GM12878 (cell line): ENCODE results near the gene CYP2C8. TPM values are rescaled to one million over a fixed set of nuclear protein-coding genes. Genes with fewer than 3 reads are reported as not detected.

Experiments used
- ATAC-seq: fragments of 200-7000 bp; cut with Tn5 transposase; 3 replicates; pipeline ENCODE4 v1.9.1; 2020; ENCODE audit warnings: mild to moderate bottlenecking, moderate library complexity
- BruUV-seq: library from RNA; stranded (reverse); fragments of 400-500 nt; replicated peaks from 2 replicates; lab custom pipeline; 2021; lab: Mats Ljungman, UMichigan
- CTCF ChIA-PET: fragments of 300-600 bp; sonication (Branson Sonifier 250); formaldehyde crosslinking; extraction: SDS; loops from one replicate; lab custom pipeline; 2021; ENCODE audit warnings: inconsistent platforms; lab: Yijun Ruan, JAX
- POLR2A ChIA-PET: fragments of 350-600 bp; formaldehyde crosslinking; extraction: SDS; loops from one replicate; lab custom pipeline; 2021; ENCODE audit warnings: inconsistent platforms; lab: Charles Lee
- RAD21 ChIA-PET: fragments of 300-600 bp; sonication (Branson Sonifier 250); formaldehyde crosslinking; loops from one replicate; lab custom pipeline; 2023; ENCODE audit warnings: antibody characterized with exemption; ENCODE audit not compliant: unreplicated experiment; lab: Charles Lee
- SMC1A ChIA-PET: fragments of 300-600 bp; sonication (Branson Sonifier 250); formaldehyde crosslinking; loops from one replicate; lab custom pipeline; 2023; ENCODE audit not compliant: unreplicated experiment, uncharacterized antibody; lab: Charles Lee
- DNase-seq: peaks from one replicate; pipeline ENCODE4 v3.0.0-alpha.2; 2011; ENCODE audit warnings: low read depth, low spot score
- FAIRE-seq: peaks from 3 replicates; lab custom pipeline; 2011; peaks lifted over from hg19 to GRCh38; lab: Jason Lieb, UNC
- H2AFZ ChIP-seq: 2 replicates; pipeline ENCODE4 v1.6.0; 2011; ENCODE audit warnings: low read depth, low read length, control low read depth; ENCODE audit not compliant: control insufficient read depth
- H3K27ac ChIP-seq: 2 replicates; pipeline ENCODE4 v1.5.1; 2011; ENCODE audit warnings: control low read depth; ENCODE audit not compliant: control insufficient read depth, insufficient read depth
- H3K27me3 ChIP-seq, 2 experiments: replicated peaks in 1 of 2; 2 replicates each; pipeline versions ENCODE4 v1.6.0 to v1.6.1; 2011; ENCODE audit warnings: low read length in 1 of 2; ENCODE audit not compliant: control insufficient read depth in 2 of 2, insufficient read depth in 2 of 2
- H3K36me3 ChIP-seq, 2 experiments: 2 replicates each; pipeline ENCODE4 v1.5.1; 2011; ENCODE audit warnings: low read length in 1 of 2; ENCODE audit not compliant: control insufficient read depth in 2 of 2, insufficient read depth in 2 of 2
- H3K4me1 ChIP-seq: 2 replicates; pipeline ENCODE4 v1.6.1; 2011; ENCODE audit warnings: mild to moderate bottlenecking, low read length, moderate library complexity, mixed read lengths; ENCODE audit not compliant: control insufficient read depth, insufficient read depth
- H3K4me2 ChIP-seq: 2 replicates; pipeline ENCODE4 v1.6.0; 2011; ENCODE audit warnings: control low read depth; ENCODE audit not compliant: control insufficient read depth, insufficient read depth
- H3K4me3 ChIP-seq: fragments of 200-600 bp; sonication (generic); 2 replicates; pipeline ENCODE4 v1.5.1; 2016
- H3K79me2 ChIP-seq: 2 replicates; pipeline ENCODE4 v1.6.0; 2011; ENCODE audit warnings: low read length; ENCODE audit not compliant: control insufficient read depth, insufficient read depth
- H3K9ac ChIP-seq: 2 replicates; pipeline ENCODE4 v1.8.0; 2011; ENCODE audit warnings: low read length, control low read depth, mixed read lengths; ENCODE audit not compliant: control insufficient read depth, insufficient read depth
- H3K9me3 ChIP-seq: replicated peaks from 3 replicates; pipeline ENCODE4 v1.5.1; 2011; ENCODE audit warnings: mild to moderate bottlenecking, low read length; ENCODE audit not compliant: control insufficient read depth, insufficient read depth
- H4K20me1 ChIP-seq: 2 replicates; pipeline ENCODE4 v1.6.0; 2011; ENCODE audit not compliant: control insufficient read depth, insufficient read depth
- ATF3 ChIP-seq: IDR thresholded peaks from 2 replicates; pipeline ENCODE4 v1.6.1; 2011; ENCODE audit warnings: low read depth, mild to moderate bottlenecking, low read length, moderate library complexity, borderline replicate concordance; ENCODE audit errors: extremely low read depth
- BACH1 ChIP-seq: fragments of 450-650 bp; IDR thresholded peaks from 2 replicates; pipeline ENCODE4 v1.6.1; 2017; ENCODE audit warnings: mild to moderate bottlenecking, borderline replicate concordance
- EED ChIP-seq: sonication (generic); IDR thresholded peaks from 2 replicates; pipeline ENCODE4 v1.6.1; 2016; ENCODE audit warnings: antibody characterized with exemption, low read depth
- EP300 ChIP-seq, 2 experiments: fragments of 150-350 bp in 1 of 2; IDR thresholded peaks; 2 replicates each; pipeline ENCODE4 v1.6.1; 2011 to 2012; ENCODE audit warnings: low read depth in 2 of 2, low read length in 2 of 2, borderline replicate concordance in 1 of 2, improper control_type of control experiment in 1 of 2, inconsistent platforms in 1 of 2; ENCODE audit not compliant: control insufficient read depth in 1 of 2
- ETV6 ChIP-seq, 2 experiments: fragments of 450-650 bp in 1 of 2; IDR thresholded peaks in 1 of 2; conservative IDR thresholded peaks in 1 of 2; 2 replicates each; pipeline ENCODE4 v1.6.1; 2014; ENCODE audit warnings: antibody characterized with exemption in 1 of 2, borderline replicate concordance in 1 of 2, low read depth in 1 of 2, mild to moderate bottlenecking in 1 of 2, moderate library complexity in 1 of 2
- FOXM1 ChIP-seq: IDR thresholded peaks from 2 replicates; pipeline ENCODE4 v1.6.1; 2012; ENCODE audit warnings: low read depth, mild to moderate bottlenecking, inconsistent platforms, low read length, moderate library complexity
- HDGF ChIP-seq: fragments of 450-650 bp; IDR thresholded peaks from 2 replicates; pipeline ENCODE4 v1.6.1; 2016; ENCODE audit warnings: antibody characterized with exemption
- JUND ChIP-seq: IDR thresholded peaks from 2 replicates; pipeline ENCODE4 v1.6.1; 2012; ENCODE audit warnings: low read depth, mild to moderate bottlenecking, low read length, improper control_type of control experiment, moderate library complexity
- MTA3 ChIP-seq: IDR thresholded peaks from 2 replicates; pipeline ENCODE4 v1.6.1; 2012; ENCODE audit warnings: low read length, inconsistent platforms, borderline replicate concordance
- NFXL1 ChIP-seq: fragments of 450-650 bp; IDR thresholded peaks from 2 replicates; pipeline ENCODE4 v1.6.1; 2017; ENCODE audit warnings: antibody characterized with exemption, mild to moderate bottlenecking, borderline replicate concordance
- PAX8 ChIP-seq: fragments of 450-650 bp; IDR thresholded peaks from 2 replicates; pipeline ENCODE4 v1.6.1; 2017; ENCODE audit warnings: mild to moderate bottlenecking, moderate library complexity
- POLR2A ChIP-seq: IDR thresholded peaks from 2 replicates; pipeline ENCODE4 v1.6.1; 2011; ENCODE audit warnings: low read depth, mild to moderate bottlenecking, low read length
- POLR2AphosphoS2 ChIP-seq: IDR thresholded peaks from 2 replicates; pipeline ENCODE4 v1.6.1; 2011; ENCODE audit warnings: low read depth, mild to moderate bottlenecking, low read length, improper control_type of control experiment, moderate library complexity
- REST ChIP-seq: IDR thresholded peaks from 2 replicates; pipeline ENCODE4 v1.6.1; 2012; ENCODE audit warnings: mild to moderate bottlenecking, low read depth, low read length
- RUNX3 ChIP-seq: IDR thresholded peaks from 2 replicates; pipeline ENCODE4 v1.6.1; 2012; ENCODE audit warnings: low read length, inconsistent platforms
- TBL1XR1 ChIP-seq: IDR thresholded peaks from 2 replicates; pipeline ENCODE4 v1.6.1; 2012; ENCODE audit warnings: low read depth, low read length, improper control_type of control experiment
- whole genome bisulfite sequencing: methylation state at CpG from one replicate; pipeline ENCODE4 v1.1.6; 2016; ENCODE audit warnings: low lambda C conversion rate; ENCODE audit not compliant: insufficient replicate concordance, insufficient coverage; ENCODE audit errors: missing lambda C conversion rate; 5-methylcytosine and 5-hydroxymethylcytosine counted together
- in situ Hi-C: fragments of 300-500 bp; cut with MboI; formaldehyde crosslinking; loops from 9 replicates; pipeline ENCODE4 v1.14.3; 2018; ENCODE audit warnings: mixed read lengths
- intact Hi-C: fragments of 100-400 bp; cut with micrococcal nuclease; formaldehyde crosslinking; loops from one replicate; pipeline ENCODE4 v1.14.2; 2022; ENCODE audit not compliant: unreplicated experiment
- polyA plus RNA-seq, 11 experiments: library from polyadenylated mRNA; depleted of rRNA in 4 of 11; unstranded in 6 of 11; stranded (reverse) in 5 of 11; fragments of >200 nt; fragmentation: Nextera tagmentation in 4 of 11; fragmentation: Illumina TruSeq in 1 of 11; extraction: Ambion mirVana in 4 of 11; extraction: Trizol in 1 of 11; gene quantifications; 1 replicate in 1 of 11; 2 replicates in 10 of 11; pipeline versions ENCODE4 v1.2.1 to v1.2.3, GENCODE V29; 2011 to 2016; ENCODE audit warnings: inconsistent platforms in 2 of 11, missing spikeins in 2 of 11, low read depth in 1 of 11
- total RNA-seq, 4 experiments: library from RNA; depleted of rRNA in 3 of 4; stranded (reverse); fragments of >200 nt in 3 of 4; fragmentation: Illumina TruSeq in 1 of 4; extraction: Trizol in 1 of 4; gene quantifications; 2 replicates each; pipeline versions ENCODE4 v1.2.1 to v1.2.3, GENCODE V29; 2013 to 2021
- TF ChIP-seq, protein P1 (sequence below): fragments of 450-650 bp; IDR thresholded peaks from 2 replicates; pipeline ENCODE4 v1.6.1; 2017; ENCODE audit warnings: mild to moderate bottlenecking, moderate library complexity

CYP2C8 gene
- total and polyA plus RNA-seq, 10 of the 15 experiments (the other 5 are each of a cell fraction or from before 2014, with no cell fraction given), result 0.10 to 0.82 (median 0.36) TPM; not detected in 2

DNA sequence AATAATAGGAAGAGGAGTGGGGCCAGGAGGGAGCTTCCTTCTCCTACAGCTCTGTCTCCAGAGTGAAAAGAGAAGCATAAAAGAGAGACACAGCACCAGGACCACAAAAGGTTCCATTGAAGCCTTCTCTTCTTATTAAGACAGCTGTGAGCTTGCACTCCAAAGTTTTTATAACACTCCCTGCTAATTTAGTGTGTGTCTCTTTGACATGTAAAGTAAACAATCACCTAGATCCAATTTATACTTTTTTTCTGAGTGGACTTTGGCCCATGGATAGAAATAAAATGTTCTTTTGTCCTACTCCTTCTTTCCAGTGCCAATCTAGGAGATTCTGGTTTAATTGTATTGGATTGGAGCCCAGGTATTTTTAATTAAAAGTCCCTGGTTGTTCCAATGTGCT is at the start of gene CYP2C8 (continued):
- TF ChIP-seq NFXL1 (no peak), HDGF (no peak), POLR2AphosphoS2 (no peak)

GRCh38 chr10:95116869-95117269 is 47.6 kb upstream of the CYP2C8 start:
- ChIA-PET POLR2A (no interaction called here), RAD21 (no interaction called here), CTCF (no interaction called here), SMC1A (no interaction called here)
- Histone ChIP-seq H3K4me3 (no peak overlapping the region), H3K4me2 (no peak overlapping the region), H3K27me3 (no peaks in the 10 kb centered on the region), H3K4me1 (no peaks in the 10 kb centered on the region), H3K27ac (no peak overlapping the region), H4K20me1 (no peaks in the 10 kb centered on the region), H3K9me3 (no peaks in the 10 kb centered on the region), H2AFZ (no peak overlapping the region), H3K36me3 (no peaks in the 10 kb centered on the region), H3K9ac (no peak overlapping the region), H3K79me2 (no peaks in the 10 kb centered on the region)
- WGBS, result 62% methylated on average over 2 of the region's 2 CpGs
- ATAC-seq (no peak), FAIRE-seq (no peak), DNase-seq (no peak)
- intact Hi-C loops, result no loop called here
- no TSS peak for BruUV-seq
- in situ Hi-C loops, result no loop called here
- TF ChIP-seq FOXM1, result no peak
- no peak for TF ChIP-seq EP300 (IDR thresholded peaks at IDR 0.05; ENCODE audit: borderline replicate concordance in 1 of 2, control insufficient read depth in 1 of 2, low read depth in 2 of 2, low read length in 2 of 2)
- TF ChIP-seq, protein P1, sequence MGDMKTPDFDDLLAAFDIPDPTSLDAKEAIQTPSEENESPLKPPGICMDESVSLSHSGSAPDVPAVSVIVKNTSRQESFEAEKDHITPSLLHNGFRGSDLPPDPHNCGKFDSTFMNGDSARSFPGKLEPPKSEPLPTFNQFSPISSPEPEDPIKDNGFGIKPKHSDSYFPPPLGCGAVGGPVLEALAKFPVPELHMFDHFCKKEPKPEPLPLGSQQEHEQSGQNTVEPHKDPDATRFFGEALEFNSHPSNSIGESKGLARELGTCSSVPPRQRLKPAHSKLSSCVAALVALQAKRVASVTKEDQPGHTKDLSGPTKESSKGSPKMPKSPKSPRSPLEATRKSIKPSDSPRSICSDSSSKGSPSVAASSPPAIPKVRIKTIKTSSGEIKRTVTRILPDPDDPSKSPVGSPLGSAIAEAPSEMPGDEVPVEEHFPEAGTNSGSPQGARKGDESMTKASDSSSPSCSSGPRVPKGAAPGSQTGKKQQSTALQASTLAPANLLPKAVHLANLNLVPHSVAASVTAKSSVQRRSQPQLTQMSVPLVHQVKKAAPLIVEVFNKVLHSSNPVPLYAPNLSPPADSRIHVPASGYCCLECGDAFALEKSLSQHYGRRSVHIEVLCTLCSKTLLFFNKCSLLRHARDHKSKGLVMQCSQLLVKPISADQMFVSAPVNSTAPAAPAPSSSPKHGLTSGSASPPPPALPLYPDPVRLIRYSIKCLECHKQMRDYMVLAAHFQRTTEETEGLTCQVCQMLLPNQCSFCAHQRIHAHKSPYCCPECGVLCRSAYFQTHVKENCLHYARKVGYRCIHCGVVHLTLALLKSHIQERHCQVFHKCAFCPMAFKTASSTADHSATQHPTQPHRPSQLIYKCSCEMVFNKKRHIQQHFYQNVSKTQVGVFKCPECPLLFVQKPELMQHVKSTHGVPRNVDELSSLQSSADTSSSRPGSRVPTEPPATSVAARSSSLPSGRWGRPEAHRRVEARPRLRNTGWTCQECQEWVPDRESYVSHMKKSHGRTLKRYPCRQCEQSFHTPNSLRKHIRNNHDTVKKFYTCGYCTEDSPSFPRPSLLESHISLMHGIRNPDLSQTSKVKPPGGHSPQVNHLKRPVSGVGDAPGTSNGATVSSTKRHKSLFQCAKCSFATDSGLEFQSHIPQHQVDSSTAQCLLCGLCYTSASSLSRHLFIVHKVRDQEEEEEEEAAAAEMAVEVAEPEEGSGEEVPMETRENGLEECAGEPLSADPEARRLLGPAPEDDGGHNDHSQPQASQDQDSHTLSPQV, result no peak
- no peak for TF ChIP-seq ATF3
- TF ChIP-seq ETV6 (conservative IDR thresholded peaks at IDR 0.05 in 1 of 2, IDR thresholded peaks at IDR 0.05 in 1 of 2; ENCODE audit: borderline replicate concordance in 1 of 2, low read depth in 1 of 2), result no peak
- TF ChIP-seq MTA3, result no peak
- no peak for TF ChIP-seq JUND
- no peak for TF ChIP-seq POLR2A
- TF ChIP-seq PAX8, result no peak
- no peak for TF ChIP-seq TBL1XR1
- TF ChIP-seq EED, result no peak
- TF ChIP-seq BACH1, result no peak
- TF ChIP-seq RUNX3, result no peak
- no peak for TF ChIP-seq REST
